H1 (cell line): ENCODE measurements around the gene RALA.

Source experiments
- EGR1 ChIP-seq: IDR thresholded peaks from 2 replicates; pipeline ENCODE4 v1.6.1; 2011; ENCODE audit warnings: low read depth, low read length, borderline replicate concordance
- RFX5 ChIP-seq: IDR thresholded peaks from 2 replicates; pipeline ENCODE4 v1.6.1; 2011; ENCODE audit warnings: low read depth, low read length, improper control_type of control experiment, borderline replicate concordance
- TAF1 ChIP-seq: IDR thresholded peaks from 2 replicates; pipeline ENCODE4 v1.6.1; 2011; ENCODE audit warnings: mild to moderate bottlenecking, low read depth, low read length
- TF ChIP-seq, protein P1 (sequence below): IDR thresholded peaks from 2 replicates; pipeline ENCODE4 v1.6.1; 2011; ENCODE audit warnings: low read length, improper control_type of control experiment

DNA sequence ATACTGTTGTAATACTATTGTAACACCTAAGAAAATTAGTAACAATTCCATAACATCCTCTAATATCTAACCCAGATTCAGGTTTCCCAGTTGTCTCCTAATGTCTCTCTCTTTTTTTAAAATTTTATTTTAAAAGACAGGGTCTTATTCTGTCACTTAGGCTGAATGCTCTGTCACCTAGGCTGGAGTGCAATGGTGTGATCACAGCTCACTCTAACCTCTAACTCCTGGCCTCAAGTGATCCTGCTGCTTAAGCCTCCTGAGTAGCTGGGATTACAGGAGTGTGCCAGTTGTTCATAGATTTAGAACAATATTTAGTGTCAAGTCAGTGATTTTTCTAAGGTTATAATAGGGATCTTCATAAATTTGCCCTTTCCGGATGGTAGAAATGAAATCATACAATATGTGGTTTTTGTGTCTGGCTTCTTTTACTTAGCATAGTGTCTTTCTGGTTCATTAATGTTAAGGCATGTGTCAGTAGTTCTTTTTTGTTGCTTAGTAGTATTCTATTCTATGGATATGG, 14.7 kb downstream of the RALA start:
- TF ChIP-seq EGR1 (no peak), RFX5 (no peak), TAF1 (no peak)
- TF ChIP-seq, protein P1, sequence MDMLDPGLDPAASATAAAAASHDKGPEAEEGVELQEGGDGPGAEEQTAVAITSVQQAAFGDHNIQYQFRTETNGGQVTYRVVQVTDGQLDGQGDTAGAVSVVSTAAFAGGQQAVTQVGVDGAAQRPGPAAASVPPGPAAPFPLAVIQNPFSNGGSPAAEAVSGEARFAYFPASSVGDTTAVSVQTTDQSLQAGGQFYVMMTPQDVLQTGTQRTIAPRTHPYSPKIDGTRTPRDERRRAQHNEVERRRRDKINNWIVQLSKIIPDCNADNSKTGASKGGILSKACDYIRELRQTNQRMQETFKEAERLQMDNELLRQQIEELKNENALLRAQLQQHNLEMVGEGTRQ: no peak
